ENCODE data around the gene PPP1R1B.

The PPP1R1B gene

GRCh38 chr17:39600997-39601597 lies 25.7 kb upstream of the PPP1R1B start:
- H3K4me3 ChIP-seq (ENCODE audit: low read depth, low read length), result no peak overlapping the region

GRCh38 chr17:39601758-39602532 lies 24.8 kb upstream of the PPP1R1B start:
- no peak overlapping the region for H3K4me3 ChIP-seq (ENCODE audit: low read depth, low read length)
- TF ChIP-seq CTCF (IDR thresholded peaks at IDR 0.05; ENCODE audit: borderline replicate concordance, insufficient read depth, low read depth, low read length), result no peak

More at GRCh38 chr17:39600997-39601597, 25.7 kb upstream of the PPP1R1B start:
- no peak for TF ChIP-seq CTCF (IDR thresholded peaks at IDR 0.05; ENCODE audit: borderline replicate concordance, insufficient read depth, low read depth, low read length)

GRCh38 chr17:39602533-39603303 lies 24.0 kb upstream of the PPP1R1B start:
- no peak overlapping the region for H3K4me3 ChIP-seq (ENCODE audit: low read depth, low read length)
- no peak for TF ChIP-seq CTCF (IDR thresholded peaks at IDR 0.05; ENCODE audit: borderline replicate concordance, insufficient read depth, low read depth, low read length)

- H3K4me3 ChIP-seq (ENCODE audit: low read depth, low read length), result no peak overlapping the region
- TF ChIP-seq CTCF (IDR thresholded peaks at IDR 0.05; ENCODE audit: borderline replicate concordance, insufficient read depth, low read depth, low read length), result no peak
Observed at GRCh38 chr17:39603304-39604016, 23.3 kb upstream of the PPP1R1B start.

DNA sequence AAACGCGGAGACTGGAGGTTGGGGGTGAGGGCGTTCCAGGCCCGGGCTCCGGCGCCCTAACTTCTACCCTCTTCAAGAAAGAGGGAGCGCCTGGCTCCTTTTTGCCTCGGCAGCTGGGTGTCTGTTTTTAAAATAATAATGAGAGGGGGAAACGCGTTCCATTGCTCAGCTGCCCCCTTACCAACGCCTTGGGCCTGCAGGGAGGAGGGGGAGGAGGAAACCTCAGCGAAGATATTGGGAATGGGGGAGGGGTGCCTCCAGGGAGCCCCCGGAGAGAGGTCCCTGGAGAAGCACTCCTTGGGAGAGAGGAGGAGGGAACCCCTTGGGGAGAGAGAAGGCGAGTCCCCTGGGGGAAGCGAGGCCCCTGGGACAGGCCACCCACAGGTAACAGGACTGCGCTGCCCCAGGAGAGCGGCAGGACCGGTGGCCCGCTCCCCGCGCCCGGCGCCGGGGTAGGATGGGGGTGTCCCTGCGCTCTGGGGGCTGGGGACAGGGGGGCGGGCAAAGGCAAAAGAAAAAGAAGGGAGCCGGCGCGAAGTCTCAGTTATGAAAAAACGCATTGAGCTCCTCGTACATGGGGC lies 21.8 kb upstream of the PPP1R1B start:
- H3K4me3 ChIP-seq (ENCODE audit: low read depth, low read length), result no peak overlapping the region

More for the DNA sequence above, 21.8 kb upstream of the PPP1R1B start:
- no peak for TF ChIP-seq CTCF (IDR thresholded peaks at IDR 0.05; ENCODE audit: borderline replicate concordance, insufficient read depth, low read depth, low read length)

All from GM12875 (cell line).